ENCODE measurements around the gene ELMO1.

DNA sequence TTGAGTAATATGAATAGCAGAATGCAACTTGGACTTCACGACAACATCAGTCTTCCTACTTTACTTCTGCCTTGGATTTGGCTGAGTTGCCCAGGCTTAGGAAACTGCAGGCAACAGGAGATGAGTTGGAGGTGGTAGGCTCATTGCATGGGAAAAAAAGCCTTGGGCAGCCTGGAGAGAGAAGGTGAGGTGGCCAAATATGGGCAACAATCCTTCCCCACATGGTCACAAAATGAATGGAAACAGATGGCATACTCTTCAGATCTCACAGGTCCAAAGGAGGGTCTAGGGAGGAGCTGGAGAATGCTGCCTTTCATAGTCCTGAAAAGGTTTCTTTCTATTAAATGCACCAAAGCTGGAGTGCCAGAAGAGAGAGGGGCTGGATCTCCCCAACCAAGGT is 595.7 kb downstream of the ELMO1 start:
- no peak for TF ChIP-seq CTCF (IDR thresholded peaks at IDR 0.05 in 8 of 11, conservative IDR thresholded peaks at IDR 0.05 in 3 of 11)
- no peak for TF ChIP-seq POLR2A (IDR thresholded peaks at IDR 0.05)
- TF ChIP-seq POLR2AphosphoS5 (IDR thresholded peaks at IDR 0.05): no peak

Measured in spleen (tissue), 7 donors.